ENCODE data around the gene SH2D6.
"Not testable (repeated sequence)": the region's sequence is repeated elsewhere in the genome, so short reads cannot be mapped to it uniquely, and the experiment has no call there.

The SH2D6 gene

GRCh38 chr2:85398426-85399182 is 19.9 kb upstream of the SH2D6 start:
- no peak for DNase-seq (ENCODE audit: low read depth)

DNA sequence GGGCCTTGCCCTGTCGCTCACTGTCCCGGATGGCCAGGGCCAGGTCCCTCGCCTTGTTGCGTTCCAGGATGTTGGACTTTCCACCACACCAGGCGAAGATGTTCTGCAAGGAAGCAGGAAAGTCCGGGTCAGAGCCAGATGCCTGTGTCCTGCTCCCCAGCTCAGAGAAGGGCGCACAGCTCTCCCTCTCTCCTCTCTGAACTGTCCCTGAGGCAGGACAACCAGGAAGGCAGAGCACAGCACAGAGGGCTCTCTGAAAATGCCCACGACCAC is 19.4 kb upstream of the SH2D6 start:
- no peak for DNase-seq (ENCODE audit: low read depth)

DNA sequence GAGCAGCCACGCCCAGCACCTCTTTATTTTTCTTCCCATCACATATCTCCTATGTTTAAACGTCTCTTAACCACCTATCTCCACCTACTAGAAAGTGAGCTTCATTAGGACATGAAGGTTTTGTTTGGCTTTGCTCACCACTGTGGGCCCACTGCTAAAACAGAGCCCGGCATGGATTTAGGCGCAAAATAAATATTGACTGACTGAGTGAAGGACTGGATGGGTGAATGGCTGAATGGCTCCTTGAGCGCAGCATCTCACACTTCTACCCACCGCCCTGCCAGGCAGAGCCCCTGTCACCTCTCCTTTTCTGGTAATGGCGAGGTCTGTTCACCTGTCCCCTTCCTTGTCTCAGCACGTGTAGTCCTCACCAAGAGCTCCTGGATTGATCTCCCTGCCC is 18.5 kb upstream of the SH2D6 start:
- no peak for DNase-seq (ENCODE audit: low read depth)

DNA sequence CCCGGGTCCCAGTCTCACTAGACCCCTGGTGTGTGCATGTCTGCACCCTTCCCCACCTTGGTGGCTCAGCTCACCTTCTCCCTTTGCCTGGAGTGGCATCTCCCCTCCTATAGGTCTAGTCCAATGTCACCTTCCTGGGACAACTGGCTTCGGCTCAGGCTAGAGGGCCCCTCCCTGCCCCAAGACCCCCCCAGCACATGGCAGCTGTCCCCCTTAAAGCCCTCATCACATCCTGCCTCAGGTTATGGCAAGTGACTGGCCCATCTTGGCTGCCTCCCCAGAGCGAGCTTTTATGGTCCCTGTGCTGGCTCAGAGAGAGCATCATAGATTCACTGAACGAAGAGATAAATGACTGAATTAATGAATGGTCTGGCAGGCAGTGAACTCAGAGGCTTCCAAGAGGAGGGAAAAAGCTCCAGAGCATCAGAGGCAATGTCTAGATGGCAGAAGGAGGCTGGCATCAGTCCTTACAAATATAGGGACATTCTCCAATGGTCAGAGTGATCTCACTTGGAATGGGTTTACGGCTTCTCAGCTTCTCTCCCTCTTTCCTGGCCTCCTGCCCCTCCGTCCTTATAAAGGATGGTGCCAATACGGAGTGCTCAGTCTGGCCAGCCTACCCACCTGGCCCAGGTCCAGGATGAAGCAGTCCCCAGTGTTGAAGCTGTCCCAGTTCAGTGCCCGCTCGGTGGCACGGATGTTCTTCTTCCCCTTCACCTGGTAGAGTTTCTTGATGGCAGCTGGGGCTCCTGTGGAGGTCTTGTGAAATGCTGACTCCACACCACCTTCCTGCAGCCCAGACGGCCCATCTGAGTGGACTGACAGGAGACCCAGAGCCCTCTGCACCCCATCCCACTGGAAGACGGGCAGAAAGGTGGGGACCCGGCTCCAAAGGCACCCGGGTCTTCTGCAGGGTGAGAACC is 17.7 kb upstream of the SH2D6 start:
- DNase-seq (ENCODE audit: low read depth): no peak

GRCh38 chr2:85401464-85401805 is 17.1 kb upstream of the SH2D6 start:
- no peak for DNase-seq (ENCODE audit: low read depth)

GRCh38 chr2:85401844-85402243 is 16.7 kb upstream of the SH2D6 start:
- DNase-seq (ENCODE audit: low read depth): no peak

DNA sequence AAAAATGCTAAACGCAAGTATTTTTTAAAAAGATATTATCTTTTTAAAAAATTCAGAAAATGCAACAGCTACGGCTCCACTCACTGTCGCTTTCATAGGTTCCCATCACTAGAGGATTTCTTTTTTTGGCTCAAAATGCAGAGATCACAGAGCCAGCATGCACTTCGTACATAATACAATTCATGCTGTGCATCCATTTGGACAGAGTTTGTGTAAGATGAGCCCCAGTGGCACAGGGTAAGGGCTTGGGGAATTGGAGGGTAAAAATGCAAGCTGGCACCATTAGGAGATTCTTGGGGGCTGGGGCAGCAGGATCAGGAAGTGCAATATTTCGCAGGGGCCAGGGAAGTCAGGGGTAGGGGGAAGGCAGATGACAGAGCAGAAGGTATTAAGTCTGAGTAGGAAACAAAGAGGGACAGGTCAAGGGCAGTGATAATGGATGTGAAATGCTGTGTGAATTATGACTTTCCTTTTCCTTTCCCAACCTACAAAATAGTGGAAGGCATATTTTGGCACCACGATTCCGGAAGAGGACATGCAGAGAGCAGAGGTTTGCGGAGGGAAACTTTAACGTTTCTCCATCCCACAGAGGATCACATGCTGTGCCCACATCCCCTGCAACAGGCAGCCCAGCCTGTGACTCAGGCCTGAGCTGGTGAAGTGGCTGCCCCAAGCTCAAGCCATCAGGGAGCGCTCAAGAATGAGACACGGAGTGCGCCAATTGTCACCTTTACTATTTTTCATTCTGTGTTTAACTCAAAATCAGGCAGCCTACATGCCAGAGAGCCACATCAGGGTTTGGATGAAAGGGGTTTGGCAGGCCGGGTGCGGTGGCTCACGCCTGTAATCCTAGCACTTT is 13.1 kb upstream of the SH2D6 start:
- no peak for DNase-seq (ENCODE audit: low read depth)

DNA sequence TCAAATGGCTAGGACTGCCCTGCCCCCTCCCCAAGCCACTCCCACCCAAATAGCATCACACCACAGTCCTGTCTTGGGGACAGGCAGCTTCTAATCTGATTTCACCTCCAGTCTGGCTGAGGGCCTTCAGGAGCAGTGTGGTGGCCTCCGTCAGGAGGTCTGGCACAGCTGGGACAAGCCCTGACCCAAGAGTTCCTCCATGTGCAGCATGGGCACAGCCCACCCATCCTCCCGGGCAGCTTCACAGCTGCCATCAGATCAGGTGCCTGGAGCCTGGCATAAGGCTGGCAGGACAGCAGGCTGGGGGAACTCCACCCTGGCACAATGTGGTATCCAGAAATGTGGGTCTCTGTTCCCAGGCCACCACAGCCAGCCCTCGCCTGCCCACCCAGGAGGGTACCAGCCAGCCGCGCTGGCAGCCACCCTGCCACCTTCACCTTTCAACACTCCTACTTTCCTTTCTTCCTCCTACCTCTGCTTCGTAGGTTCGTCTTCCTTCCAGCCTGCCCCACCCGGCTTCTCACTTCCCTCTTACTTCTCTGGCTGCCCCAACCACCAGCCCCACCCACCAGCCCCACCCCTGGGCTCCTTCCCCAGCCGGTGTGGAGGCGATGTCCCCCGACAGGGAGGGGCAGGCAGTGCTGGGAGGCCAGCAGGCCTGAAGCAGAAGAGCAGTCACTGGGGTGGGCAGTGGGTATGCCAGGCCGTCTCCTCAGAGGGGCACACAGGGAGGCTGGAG is 8.5 kb upstream of the SH2D6 start, which contains the start of gene CAPG:
TSS of gene CAPG (minus strand) at position 522 of the 739 bp plus-strand sequence. CDS start 8,221 bp downstream, outside the sequence.
- DNase-seq (ENCODE audit: low read depth): no peak

- no peak for DNase-seq (ENCODE audit: low read depth)
These were observed 7.7 kb upstream of the SH2D6 start for GRCh38 chr2:85410584-85411404.

- DNase-seq (ENCODE audit: low read depth): no peak
These were observed 7.1 kb upstream of the SH2D6 start for GRCh38 chr2:85411405-85411748.

GRCh38 chr2:85413592-85414420 is 4.7 kb upstream of the SH2D6 start:
- no peak for DNase-seq (ENCODE audit: low read depth)

DNA sequence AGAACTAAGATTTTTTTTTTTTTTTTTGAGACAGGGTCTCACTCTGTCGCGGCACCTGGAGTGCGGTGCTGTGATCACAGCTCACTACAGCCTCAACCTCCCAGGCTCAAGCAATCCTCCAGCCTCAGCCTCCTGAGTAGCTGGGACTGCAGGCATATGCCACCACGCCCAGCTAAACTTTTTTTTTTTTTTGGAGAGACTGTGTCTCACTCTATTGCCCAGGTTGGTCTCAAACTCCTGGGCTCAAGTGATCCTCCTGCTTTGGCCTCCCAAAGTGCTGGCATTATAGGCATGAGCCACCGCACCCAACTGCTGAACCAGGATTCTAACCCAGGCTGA is 4.1 kb upstream of the SH2D6 start:
- DNase-seq (ENCODE audit: low read depth): not testable (repeated sequence)

DNA sequence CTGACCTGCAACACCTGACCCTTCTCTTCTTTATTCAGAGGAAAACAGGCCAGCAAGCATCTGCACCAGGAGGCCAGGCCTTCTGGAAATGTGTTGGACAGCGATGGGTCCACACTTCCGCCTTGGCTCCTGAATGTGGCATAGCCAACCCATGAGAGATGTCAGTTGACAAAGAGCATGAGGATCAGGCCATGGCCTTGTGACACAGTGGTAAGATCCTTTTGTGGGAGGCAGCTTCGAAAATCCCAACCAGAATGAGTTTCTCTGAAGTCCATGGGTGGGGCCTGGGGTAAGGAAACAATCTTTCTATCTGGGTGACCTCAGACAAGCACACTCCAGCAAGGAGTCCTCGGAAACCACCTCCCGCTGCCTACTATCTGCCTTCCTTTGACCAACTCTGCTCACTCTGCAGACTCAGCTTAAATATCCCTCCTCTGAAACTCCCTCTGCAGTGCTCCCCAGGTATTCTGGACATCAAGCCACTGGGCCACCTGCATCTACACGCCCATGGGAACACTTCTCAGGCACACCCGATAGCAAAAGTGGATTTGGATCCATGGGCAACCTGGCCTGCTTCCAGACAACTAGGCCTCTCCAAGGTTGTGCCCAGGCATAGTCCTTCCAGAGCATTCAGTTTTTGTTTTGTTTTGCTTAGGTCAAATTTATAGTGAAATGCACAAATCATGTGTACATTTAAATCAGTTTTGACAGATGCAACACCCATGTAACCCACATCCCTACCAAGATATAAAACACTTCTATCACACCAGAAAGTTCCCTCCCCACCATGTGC is 3.6 kb upstream of the SH2D6 start:
- DNase-seq (ENCODE audit: low read depth): no peak

DNA sequence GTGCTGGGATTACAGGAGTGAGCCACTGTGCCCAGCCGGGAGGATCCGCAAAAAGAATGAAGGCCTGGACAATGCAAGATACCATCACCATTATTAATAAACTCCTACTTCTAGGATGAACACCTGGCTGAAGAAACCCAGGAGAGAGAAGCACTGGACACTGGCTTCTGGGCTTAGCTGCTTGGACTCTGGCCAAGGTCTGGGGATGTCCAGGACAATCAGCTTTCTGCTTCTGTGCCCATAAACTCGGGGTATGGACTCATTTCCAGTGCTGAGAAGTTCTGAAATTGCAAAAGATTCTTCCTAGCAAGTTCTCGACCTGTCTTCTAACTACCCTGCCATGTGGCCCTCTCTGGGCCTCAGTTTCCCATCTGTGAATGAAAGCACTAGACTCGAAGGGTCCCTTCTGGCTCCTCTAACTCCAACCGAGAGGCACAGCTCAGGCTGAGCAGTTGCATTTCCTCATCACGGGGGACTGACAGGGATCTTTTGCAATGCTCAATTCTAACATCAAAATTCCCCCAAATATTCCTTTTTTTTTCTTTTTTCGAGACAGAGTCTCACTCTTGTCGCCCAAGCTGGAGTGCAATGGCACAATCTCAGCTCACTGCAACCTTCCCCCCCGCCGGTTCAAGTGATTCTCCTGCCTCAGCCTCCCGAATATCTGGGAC is 2.4 kb upstream of the SH2D6 start:
- no peak for DNase-seq (ENCODE audit: low read depth)

- DNase-seq (ENCODE audit: low read depth): no peak
These were observed 628 bp downstream of the SH2D6 start for GRCh38 chr2:85419009-85419675.

- DNase-seq (ENCODE audit: low read depth): no peak
These were observed 2.2 kb downstream of the SH2D6 start for GRCh38 chr2:85420536-85421259.

DNA sequence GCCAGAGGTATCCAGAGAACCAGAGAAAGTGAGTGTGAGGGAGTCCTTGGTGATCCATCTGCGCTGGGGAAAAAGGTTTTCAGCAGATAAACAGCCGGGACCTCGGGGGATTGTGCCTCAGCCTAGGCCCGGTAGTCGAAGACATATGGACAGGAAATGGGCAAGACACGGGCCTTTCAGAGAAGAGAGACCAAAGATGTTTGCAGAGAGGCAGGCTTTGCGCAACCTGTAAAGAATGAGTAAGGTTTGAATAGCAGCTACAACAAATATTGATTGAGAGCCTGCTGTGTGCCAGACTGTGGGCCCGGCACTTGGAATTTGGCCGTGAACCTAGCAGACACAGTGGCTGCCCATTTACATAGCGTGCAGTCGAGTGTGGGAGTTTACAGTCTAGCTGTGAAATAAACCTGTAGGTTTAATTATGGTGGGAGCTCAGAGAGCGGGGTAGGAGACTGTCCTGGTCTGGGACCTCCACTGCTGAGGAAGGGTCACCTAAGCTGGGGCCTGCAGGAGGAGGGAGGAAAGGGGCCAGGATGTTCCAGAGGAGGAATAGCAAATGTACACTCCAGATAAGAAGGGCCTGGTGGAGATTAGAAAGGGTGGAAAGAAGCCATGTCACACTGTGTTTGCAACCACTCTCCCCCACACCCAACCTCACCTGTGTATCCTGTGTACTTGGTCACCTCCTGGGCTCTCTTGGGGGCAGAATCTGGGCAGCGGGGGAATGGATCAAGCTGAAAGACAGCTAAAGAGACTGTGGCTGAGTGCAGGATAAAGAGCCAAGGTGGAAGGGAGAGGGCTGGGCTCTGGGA is 3.0 kb downstream of the SH2D6 start:
- DNase-seq (ENCODE audit: low read depth): no peak
